NCI-H82 (cell line): Measurements from ENCODE around the gene DHPS.
"Not testable (repeated sequence)": the region's sequence is repeated elsewhere in the genome, so short reads cannot be mapped to it uniquely, and the experiment has no call there.

Source experiments
- DNase-seq: peaks from one replicate; lab custom pipeline; 2025; lab: John Stamatoyannopoulos, UW

The DHPS gene

GRCh38 chr19:12646551-12646950 is 35.1 kb downstream of the DHPS start:
- DNase-seq, result no peak

DNA sequence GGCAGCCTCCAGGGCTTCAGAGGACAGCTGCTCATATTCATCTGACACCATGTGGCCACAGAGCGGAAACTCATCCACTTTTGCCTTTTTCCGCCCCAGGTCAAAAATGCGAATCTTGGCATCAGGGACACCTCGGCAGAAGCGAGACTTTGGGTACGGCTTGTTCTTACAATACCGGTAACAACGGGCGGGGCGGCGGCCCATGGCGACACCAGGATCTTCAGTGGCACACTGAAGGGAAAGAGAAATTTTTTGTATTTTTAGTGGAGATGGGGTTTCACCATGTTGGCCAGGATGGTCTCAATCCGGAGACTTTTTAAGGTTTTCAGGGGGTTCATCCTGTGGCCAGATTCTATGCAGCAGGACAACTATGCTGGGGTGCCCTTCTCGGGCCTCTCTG is 38.0 kb downstream of the DHPS start:
- not testable (repeated sequence) for DNase-seq

DNA sequence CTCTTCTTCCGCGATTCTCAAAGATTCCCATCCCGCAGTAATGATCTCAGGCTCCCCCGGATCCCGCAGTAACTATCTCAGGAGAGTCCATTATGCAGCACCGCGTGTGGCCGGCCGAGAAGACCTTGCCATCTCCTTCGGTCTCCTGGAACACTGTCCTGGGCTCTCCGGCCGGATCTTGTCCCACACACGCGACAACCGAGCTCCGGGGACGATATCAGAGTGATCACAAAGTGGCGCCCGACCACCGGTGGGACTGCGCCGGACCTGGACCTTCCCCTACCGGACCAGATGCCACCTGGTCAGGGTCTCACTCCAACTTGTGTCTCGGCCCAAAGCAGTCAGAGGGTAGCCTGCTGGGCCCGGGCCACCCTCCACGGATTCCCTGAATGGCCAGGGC is 39.2 kb downstream of the DHPS start:
- DNase-seq, result no peak

DNA sequence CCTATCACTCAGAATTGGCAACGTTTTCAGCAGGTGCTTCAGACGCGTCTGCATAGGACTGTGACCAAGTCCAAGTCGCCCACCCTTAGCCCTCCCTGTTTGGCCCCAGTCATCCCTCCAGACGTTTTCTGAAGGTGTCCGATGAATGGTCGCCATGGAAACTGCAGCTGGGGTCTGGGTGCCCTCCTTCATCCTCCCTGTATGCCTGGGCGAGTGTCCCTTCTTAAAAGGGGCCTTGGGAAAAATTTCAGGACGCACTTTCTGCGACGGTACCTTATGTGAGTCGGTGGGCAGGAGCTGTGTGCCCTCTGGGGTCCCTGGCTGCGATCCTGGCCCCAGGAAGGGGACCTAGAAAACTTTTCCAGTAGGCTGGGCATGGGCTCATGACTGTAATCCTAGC is 40.2 kb downstream of the DHPS start:
- DNase-seq, result no peak

DNA sequence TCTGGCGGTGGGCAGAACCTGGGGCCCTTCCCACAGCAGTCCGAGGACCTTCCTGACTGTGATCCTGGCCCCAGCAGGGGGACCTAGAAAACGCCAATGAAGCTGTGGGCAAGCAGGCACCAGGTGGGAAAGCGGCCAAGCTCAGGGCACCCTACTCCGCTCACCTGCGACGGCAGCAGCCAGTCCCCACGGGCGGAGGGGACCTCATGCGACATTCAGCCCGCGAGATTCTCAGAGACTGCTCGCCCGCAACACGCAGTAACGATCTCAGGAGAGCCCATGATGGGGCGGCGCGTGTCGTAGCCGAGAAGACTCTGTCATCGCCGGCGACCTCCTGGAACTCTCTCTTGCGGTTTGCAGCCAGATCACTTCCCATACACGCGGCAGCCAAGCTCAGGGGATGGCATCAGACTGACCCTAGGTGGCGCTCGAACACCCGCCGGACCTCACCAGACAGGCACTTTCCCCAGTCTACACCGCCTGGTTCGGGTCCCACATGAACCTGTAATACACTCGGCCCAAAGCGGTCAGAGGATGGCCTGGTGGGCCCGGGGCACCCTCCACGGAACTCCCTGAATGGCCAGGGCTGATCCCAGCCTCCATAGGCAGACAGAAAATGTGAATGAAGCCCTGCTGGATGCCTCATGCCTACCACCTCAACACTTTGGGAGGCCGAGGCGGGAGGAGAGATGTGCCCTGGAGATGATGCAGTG is 41.6 kb downstream of the DHPS start:
- DNase-seq, result peak; percentile 92

DNA sequence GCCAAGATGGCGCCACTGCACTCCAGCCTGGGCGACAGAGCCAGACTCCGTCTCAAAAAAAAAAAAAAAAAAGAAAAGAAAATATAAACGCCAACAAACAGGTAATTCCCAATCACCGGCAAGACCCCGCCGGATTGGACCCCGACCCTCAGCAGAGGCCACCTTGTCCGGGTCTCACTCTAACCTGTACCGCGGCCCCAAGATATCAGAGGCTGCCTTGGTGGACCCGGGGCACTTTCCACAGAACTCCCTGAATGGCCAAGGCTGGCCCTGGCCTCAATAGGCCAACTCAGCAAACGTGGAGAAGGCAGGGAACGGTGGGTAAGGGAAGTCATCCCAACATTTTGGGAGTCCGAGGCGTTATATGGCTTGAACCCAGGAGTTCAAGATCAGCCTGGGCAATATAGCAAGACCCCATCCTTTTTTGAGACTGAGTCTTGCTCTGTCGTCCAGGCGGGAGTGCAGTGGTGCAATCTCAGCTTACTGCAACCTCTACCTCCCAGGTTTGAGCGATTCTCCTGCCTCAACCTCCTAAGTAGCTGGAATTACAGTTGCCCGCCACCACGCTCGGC is 43.0 kb downstream of the DHPS start:
- no peak for DNase-seq

DNA sequence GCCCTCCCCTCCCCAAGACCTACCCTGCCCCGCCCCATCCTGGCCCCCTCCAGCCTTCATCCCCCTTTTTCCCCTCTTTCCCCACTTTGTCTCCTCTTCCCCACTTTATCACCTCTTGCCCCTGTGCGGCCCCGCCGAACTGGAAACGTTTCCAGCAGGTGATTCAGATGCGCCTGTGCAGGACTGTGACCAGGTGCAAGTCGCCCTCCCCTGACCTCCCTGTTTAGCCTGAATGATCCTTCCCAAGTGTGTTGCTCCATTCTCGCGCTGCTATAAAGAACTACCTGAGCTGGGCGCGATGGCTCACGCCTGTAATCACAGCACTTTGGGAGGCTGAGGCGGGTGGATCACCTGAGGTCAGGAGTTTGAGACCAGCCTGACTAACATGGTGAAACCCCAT is 45.0 kb downstream of the DHPS start:
- DNase-seq, result no peak

DNA sequence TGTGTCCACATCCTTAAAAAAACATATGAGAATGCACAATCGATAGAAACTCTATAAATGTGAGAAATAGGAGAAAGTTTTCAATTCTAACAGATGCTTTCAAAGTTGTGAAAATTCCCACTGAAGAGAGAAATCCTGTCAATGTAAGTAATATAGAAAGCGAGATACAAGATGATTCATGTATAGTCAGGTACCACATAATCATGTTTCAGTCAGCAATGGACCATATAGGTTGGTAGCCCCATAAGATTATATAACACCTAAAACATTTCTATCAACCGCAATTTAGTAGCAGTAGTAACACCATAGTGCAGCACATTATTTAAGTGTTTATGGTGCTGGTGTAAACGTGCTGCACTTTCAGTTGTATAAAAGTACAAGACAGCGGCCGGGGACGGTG is 52.5 kb downstream of the DHPS start:
- no peak for DNase-seq

DNA sequence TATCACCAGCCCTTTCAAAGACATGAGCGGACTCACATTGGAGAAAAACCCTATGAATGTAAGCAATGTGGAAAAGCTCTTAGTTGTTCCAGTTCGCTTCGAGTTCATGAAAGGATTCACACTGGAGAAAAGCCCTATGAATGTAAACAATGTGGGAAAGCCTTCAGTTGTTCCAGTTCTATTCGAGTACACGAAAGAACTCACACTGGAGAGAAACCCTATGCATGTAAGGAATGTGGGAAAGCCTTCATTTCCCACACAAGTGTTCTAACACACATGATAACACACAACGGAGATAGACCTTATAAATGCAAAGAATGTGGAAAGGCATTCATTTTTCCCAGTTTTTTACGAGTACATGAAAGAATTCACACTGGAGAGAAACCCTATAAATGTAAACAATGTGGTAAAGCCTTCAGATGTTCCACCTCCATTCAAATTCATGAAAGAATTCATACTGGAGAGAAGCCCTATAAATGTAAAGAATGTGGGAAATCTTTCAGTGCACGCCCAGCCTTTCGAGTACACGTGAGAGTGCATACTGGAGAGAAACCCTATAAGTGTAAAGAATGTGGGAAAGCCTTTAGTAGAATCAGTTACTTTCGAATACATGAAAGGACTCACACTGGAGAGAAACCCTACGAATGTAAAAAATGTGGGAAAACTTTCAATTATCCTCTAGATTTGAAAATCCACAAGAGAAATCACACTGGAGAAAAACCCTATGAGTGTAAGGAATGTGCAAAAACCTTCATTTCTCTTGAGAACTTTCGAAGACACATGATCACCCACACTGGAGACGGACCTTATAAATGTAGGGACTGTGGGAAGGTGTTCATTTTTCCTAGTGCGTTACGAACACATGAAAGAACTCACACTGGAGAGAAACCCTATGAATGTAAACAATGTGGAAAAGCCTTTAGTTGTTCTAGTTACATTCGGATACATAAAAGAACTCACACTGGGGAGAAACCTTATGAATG is 53.3 kb downstream of the DHPS start:
- peak; percentile 19 for DNase-seq

- no peak for DNase-seq
Observed at GRCh38 chr19:12626958-12627357, 54.7 kb downstream of the DHPS start.
